ENCODE results near the gene LSS. TPM values are rescaled to one million over a fixed set of nuclear protein-coding genes. Genes with fewer than 3 reads are reported as not detected.
A peak's percentile ranks its signal among the peaks of the same experiment; 100 is the strongest.
"Not testable (repeated sequence)": the region's sequence is repeated elsewhere in the genome, so short reads cannot be mapped to it uniquely, and the experiment has no call there.

Gene LSS
- total and polyA plus RNA-seq, 2 of the 4 experiments (the other 2 are of a cell fraction): 43.4 to 58.1 TPM

DNA sequence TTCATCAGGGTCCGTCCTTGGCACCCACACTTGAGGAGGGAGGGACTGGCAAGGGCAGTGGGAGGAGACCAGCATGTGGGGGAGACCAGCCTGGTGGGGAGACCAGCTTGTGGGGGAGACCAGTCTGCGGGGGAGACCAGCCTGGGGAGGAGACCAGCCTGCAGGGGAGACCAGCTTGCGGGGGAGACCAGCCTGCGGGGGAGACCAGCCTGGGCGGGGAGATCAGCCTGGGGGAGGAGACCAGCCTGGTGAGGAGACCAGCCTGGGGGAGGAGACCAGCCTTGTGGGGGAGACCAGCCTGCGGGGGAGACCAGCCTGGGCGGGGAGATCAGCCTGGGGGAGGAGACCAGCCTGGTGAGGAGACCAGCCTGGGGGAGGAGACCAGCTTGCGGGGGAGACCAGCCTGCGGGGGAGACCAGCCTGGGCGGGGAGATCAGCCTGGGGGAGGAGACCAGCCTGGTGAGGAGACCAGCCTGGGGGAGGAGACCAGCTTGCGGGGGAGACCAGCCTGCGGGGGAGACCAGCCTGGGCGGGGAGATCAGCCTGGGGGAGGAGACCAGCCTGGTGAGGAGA is 45.2 kb downstream of the LSS start:
- WGBS, 2 experiments (ENCODE audit: extremely low coverage in 2 of 2, insufficient read length in 1 of 2): no CpG with 5 or more reads among the region's 13 CpGs
- H4K8ac ChIP-seq (ENCODE audit: low read depth in 2 of 2, low read length in 2 of 2); H4K91ac ChIP-seq (ENCODE audit: insufficient read depth, low read depth, low read length); H3K27me3 ChIP-seq (ENCODE audit: control insufficient read depth, insufficient read depth, low read length); H3K36me3 ChIP-seq (ENCODE audit: control insufficient read depth, insufficient read depth, low read length); H3K56ac ChIP-seq (ENCODE audit: extremely low read depth, insufficient read depth, low read length); H3K9ac ChIP-seq (ENCODE audit: low read depth, low read length); H3K9me3 ChIP-seq (ENCODE audit: control insufficient read depth, insufficient read depth, low read length); H3K14ac ChIP-seq (replicated peaks; ENCODE audit: low read depth, low read length); H3K18ac ChIP-seq (ENCODE audit: low read depth, low read length); H3K79me1 ChIP-seq (ENCODE audit: low read depth in 1 of 2, low read length in 2 of 2); H3K9me1 ChIP-seq (ENCODE audit: insufficient read depth, low read length); H4K20me1 ChIP-seq (ENCODE audit: insufficient read depth, low read length); H2BK20ac ChIP-seq (ENCODE audit: low read depth, low read length); H3K4ac ChIP-seq (ENCODE audit: low read depth, low read length); in situ Hi-C loops (cut with MboI; ENCODE audit: low sequenced_read_pairs); H3K23ac ChIP-seq (ENCODE audit: low read depth, low read length); POLR2A ChIA-PET (ENCODE audit: unreplicated experiment); intact Hi-C loops (cut with micrococcal nuclease); H3K4me1 ChIP-seq (ENCODE audit: control insufficient read depth, insufficient read depth, low read length); H4K5ac ChIP-seq (ENCODE audit: low read depth, low read length); CTCF ChIA-PET; H2AK5ac ChIP-seq (ENCODE audit: low read depth, low read length); dilution Hi-C loops (cut with HindIII; ENCODE audit: low sequenced_read_pairs, unreplicated experiment); H3K27ac ChIP-seq (ENCODE audit: insufficient read depth, low read length); ATAC-seq (ENCODE audit: low read depth); DNase-seq; H2BK15ac ChIP-seq (ENCODE audit: low read depth, low read length); H2BK5ac ChIP-seq (ENCODE audit: low read depth, low read length, poor library complexity, severe bottlenecking); BruUV-seq (replicated peaks); H2BK120ac ChIP-seq (ENCODE audit: low read depth, low read length): not testable (repeated sequence)
- Histone ChIP-seq H3K4me2 (ENCODE audit: low read depth, low read length) (peak overlapping the region; percentile 37; the same call in 1 of the 2 replicates), H3K4me3 (ENCODE audit: insufficient read depth, low read depth, low read length) (peak overlapping the region; percentile 88; the same call in 1 of the 2 replicates), H2AFZ (replicated peaks; ENCODE audit: low read length, poor library complexity) (peak overlapping the region; percentile 37), H2AK9ac (replicated peaks; ENCODE audit: low read depth, low read length, poor library complexity) (peak overlapping the region; percentile 93)
